ENCODE data around the gene RHOBTB1. TPM values are rescaled to one million over a fixed set of nuclear protein-coding genes. Genes with fewer than 3 reads are reported as not detected.

The RHOBTB1 gene
- total RNA-seq, 2 experiments from 2014 or later = not detected

DNA sequence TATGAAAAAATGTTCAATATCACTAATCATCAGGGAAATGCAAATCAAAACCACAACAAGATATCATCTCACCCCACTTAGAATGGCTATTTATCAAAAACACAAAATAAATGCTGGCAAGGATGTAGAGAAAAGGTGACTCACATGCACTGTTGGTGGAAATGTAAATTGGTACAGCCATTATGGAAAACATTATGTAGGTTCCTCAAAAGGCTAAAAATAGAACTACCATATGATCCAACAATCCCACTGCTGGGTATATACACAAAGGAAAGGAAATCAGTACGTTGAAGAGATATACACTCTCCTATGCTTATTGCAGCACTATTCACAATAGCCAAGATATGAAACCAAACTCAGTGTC lies 115.5 kb downstream of the RHOBTB1 start:
- no TSS peak for BruUV-seq (replicated peaks)
- Histone ChIP-seq H3K9me3 (ENCODE audit: low read length) (no peaks in the 10 kb centered on the region), H3K79me2 (ENCODE audit: insufficient read depth, low read depth, low read length) (no peaks in the 10 kb centered on the region), H3K4me3 (ENCODE audit: low read depth, low read length, poor library complexity, severe bottlenecking) (no peak overlapping the region), H3K36me3 (ENCODE audit: insufficient read depth, low read length) (no peaks in the 10 kb centered on the region), H2AFZ (ENCODE audit: low read length) (no peak overlapping the region), H3K4me1 (ENCODE audit: insufficient read depth, low read length, poor library complexity, severe bottlenecking) (no peaks in the 10 kb centered on the region), H3K4me2 (ENCODE audit: low read length) (no peak overlapping the region), H4K20me1 (ENCODE audit: insufficient read depth, low read length) (no peaks in the 10 kb centered on the region), H3K9me2 (ENCODE audit: insufficient read depth, low read length) (no peaks in the 10 kb centered on the region), H3K27ac (ENCODE audit: low read depth, low read length, poor library complexity, severe bottlenecking) (no peak overlapping the region)
- CTCF ChIA-PET (ENCODE audit: unreplicated experiment) = no interaction called here
- POLR2A ChIA-PET = no interaction called here
- no peak for TF ChIP-seq EZH2phosphoT487 (IDR thresholded peaks at IDR 0.05; ENCODE audit: borderline replicate concordance, low read depth, low read length)
- TF ChIP-seq, protein P1, sequence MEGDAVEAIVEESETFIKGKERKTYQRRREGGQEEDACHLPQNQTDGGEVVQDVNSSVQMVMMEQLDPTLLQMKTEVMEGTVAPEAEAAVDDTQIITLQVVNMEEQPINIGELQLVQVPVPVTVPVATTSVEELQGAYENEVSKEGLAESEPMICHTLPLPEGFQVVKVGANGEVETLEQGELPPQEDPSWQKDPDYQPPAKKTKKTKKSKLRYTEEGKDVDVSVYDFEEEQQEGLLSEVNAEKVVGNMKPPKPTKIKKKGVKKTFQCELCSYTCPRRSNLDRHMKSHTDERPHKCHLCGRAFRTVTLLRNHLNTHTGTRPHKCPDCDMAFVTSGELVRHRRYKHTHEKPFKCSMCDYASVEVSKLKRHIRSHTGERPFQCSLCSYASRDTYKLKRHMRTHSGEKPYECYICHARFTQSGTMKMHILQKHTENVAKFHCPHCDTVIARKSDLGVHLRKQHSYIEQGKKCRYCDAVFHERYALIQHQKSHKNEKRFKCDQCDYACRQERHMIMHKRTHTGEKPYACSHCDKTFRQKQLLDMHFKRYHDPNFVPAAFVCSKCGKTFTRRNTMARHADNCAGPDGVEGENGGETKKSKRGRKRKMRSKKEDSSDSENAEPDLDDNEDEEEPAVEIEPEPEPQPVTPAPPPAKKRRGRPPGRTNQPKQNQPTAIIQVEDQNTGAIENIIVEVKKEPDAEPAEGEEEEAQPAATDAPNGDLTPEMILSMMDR (conservative IDR thresholded peaks at IDR 0.05; ENCODE audit: low read length) = no peak
- DNase-seq (ENCODE audit: low spot score) = no peak
- intact Hi-C loops (cut with micrococcal nuclease; ENCODE audit: unreplicated experiment) = no loop called here

DNA sequence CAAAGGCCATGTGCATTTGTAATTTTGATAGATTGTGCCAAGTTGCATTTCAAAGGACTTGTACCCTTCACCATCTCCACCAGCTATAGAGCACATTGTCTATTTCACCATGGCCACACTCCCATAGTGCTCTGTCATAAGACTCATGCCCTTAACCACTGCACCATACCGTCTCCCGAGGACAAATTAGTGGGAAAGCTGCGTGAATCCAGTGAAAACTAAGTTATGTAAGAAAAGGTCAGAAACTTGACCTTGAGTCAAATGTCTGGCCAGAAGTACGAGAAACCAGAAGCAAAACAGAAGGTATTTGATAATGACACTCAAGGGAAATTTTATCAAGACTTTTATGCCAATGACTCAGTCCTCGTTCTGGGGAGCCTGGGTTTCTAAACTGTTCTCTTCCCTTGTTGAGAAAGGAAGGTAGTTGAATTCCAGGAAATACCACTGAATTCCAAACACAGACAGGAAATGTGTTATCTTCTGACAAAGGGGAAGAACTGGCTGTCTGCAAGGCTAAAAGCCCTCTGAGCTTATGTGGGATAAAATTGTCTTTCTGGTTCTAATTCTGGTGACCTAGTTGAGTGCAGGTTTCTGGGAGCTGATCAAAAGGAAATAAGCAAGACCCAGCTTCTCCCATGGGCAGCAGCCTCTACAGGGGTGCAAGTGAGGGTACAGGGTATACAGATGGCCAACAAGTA lies 116.0 kb downstream of the RHOBTB1 start:
- BruUV-seq (replicated peaks) = no TSS peak
- Histone ChIP-seq H2AFZ (ENCODE audit: low read length) (no peak overlapping the region), H3K36me3 (ENCODE audit: insufficient read depth, low read length) (no peaks in the 10 kb centered on the region), H3K4me3 (ENCODE audit: low read depth, low read length, poor library complexity, severe bottlenecking) (no peak overlapping the region), H3K4me2 (ENCODE audit: low read length) (no peak overlapping the region), H3K9me3 (ENCODE audit: low read length) (no peaks in the 10 kb centered on the region), H3K27ac (ENCODE audit: low read depth, low read length, poor library complexity, severe bottlenecking) (no peak overlapping the region), H3K4me1 (ENCODE audit: insufficient read depth, low read length, poor library complexity, severe bottlenecking) (no peaks in the 10 kb centered on the region), H4K20me1 (ENCODE audit: insufficient read depth, low read length) (no peaks in the 10 kb centered on the region), H3K79me2 (ENCODE audit: insufficient read depth, low read depth, low read length) (no peaks in the 10 kb centered on the region), H3K9me2 (ENCODE audit: insufficient read depth, low read length) (no peaks in the 10 kb centered on the region)
- no peak for TF ChIP-seq EZH2phosphoT487 (IDR thresholded peaks at IDR 0.05; ENCODE audit: borderline replicate concordance, low read depth, low read length)
- TF ChIP-seq, protein P1 (conservative IDR thresholded peaks at IDR 0.05; ENCODE audit: low read length) = no peak
- intact Hi-C loops (cut with micrococcal nuclease; ENCODE audit: unreplicated experiment) = no loop called here
- POLR2A ChIA-PET = no interaction called here
- no peak for DNase-seq (ENCODE audit: low spot score)
- CTCF ChIA-PET (ENCODE audit: unreplicated experiment) = no interaction called here

DNA sequence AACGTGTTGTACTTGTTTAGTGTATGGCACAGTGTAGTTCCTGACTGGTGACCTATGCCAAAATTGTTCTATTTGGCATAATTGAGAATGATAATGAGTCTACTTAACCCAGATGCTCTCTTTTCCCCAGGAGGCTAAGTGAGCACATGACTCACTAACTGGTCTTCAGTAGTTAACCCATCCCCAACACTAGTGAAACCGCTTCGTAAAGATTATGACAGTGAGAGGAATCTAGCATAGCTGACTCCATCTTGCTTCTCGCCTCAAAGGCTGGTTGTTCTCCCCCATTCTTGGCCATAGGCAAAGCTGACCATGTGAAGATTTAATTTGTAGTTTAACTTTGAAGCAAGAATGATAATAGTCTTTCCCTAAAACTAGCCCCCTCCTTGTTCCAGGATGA lies 118.5 kb downstream of the RHOBTB1 start:
- Histone ChIP-seq H4K20me1 (ENCODE audit: insufficient read depth, low read length) (no peaks in the 10 kb centered on the region), H3K4me1 (ENCODE audit: insufficient read depth, low read length, poor library complexity, severe bottlenecking) (no peaks in the 10 kb centered on the region), H3K4me3 (ENCODE audit: low read depth, low read length, poor library complexity, severe bottlenecking) (no peak overlapping the region), H3K27ac (ENCODE audit: low read depth, low read length, poor library complexity, severe bottlenecking) (no peak overlapping the region), H3K9me3 (ENCODE audit: low read length) (no peaks in the 10 kb centered on the region), H2AFZ (ENCODE audit: low read length) (no peak overlapping the region), H3K4me2 (ENCODE audit: low read length) (no peak overlapping the region), H3K36me3 (ENCODE audit: insufficient read depth, low read length) (no peaks in the 10 kb centered on the region), H3K9me2 (ENCODE audit: insufficient read depth, low read length) (no peaks in the 10 kb centered on the region), H3K79me2 (ENCODE audit: insufficient read depth, low read depth, low read length) (no peaks in the 10 kb centered on the region)
- no TSS peak for BruUV-seq (replicated peaks)
- CTCF ChIA-PET (ENCODE audit: unreplicated experiment) = no interaction called here
- DNase-seq (ENCODE audit: low spot score) = no peak
- TF ChIP-seq, protein P1 (conservative IDR thresholded peaks at IDR 0.05; ENCODE audit: low read length) = no peak
- no peak for TF ChIP-seq EZH2phosphoT487 (IDR thresholded peaks at IDR 0.05; ENCODE audit: borderline replicate concordance, low read depth, low read length)
- intact Hi-C loops (cut with micrococcal nuclease; ENCODE audit: unreplicated experiment) = no loop called here
- POLR2A ChIA-PET = no interaction called here

Data from OCI-LY7 (cell line).